ENCODE measurements around the gene F2RL3. TPM values are rescaled to one million over a fixed set of nuclear protein-coding genes. Genes with fewer than 3 reads are reported as not detected.
A peak's percentile ranks its signal among the peaks of the same experiment; 100 is the strongest.
"Not testable (repeated sequence)": the region's sequence is repeated elsewhere in the genome, so short reads cannot be mapped to it uniquely, and the experiment has no call there.

Gene F2RL3
- polyA plus RNA-seq (2013, experiment 1 of 2; ENCODE audit: insufficient read length), result 0.04 TPM
- not detected for polyA plus RNA-seq (2013, experiment 2 of 2; ENCODE audit: insufficient read length)

DNA sequence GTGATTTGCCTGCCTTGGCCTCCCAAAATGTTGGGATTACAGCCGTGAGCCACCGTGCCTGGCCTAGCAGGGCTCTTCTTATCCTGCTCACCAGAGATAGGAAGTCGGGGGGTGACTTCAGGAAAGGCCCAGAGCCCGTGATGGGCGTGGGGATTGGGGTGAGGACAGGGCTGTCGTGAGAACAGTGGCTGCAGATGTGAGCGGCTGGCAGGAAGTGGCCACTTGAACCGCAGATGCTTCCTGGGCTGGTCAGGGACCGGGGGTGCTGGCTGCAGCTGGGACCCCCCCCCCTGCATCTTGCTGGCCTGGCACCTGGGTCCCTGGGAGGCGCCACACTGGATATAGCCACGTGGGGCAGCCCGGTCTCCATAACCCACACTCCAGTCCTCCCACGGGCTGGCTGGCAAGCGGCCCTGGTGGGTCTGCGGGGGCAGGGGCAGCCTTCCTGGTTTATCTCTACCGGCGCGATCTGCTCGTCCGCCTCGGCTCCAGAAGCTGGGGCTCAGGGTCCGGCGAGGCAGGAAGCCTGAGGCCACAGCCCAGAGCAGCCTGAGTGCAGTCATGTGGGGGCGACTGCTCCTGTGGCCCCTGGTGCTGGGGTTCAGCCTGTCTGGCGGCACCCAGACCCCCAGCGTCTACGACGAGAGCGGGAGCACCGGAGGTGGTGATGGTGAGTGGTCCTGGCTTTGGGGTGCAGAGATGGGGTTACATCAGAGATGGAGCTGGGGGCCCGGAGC is at the start of gene F2RL3:
F2RL3 (plus strand) TSS at position 371 of the 737 bp plus-strand sequence; CDS start at position 562, 191 bp downstream.
- DNase-seq, result peak; percentile 14

GRCh38 chr19:16841391-16841926 is 47.3 kb upstream of the F2RL3 start:
- DNase-seq, result no peak

- DNase-seq, result no peak
These were observed 41.9 kb upstream of the F2RL3 start for GRCh38 chr19:16846901-16847300.

DNA sequence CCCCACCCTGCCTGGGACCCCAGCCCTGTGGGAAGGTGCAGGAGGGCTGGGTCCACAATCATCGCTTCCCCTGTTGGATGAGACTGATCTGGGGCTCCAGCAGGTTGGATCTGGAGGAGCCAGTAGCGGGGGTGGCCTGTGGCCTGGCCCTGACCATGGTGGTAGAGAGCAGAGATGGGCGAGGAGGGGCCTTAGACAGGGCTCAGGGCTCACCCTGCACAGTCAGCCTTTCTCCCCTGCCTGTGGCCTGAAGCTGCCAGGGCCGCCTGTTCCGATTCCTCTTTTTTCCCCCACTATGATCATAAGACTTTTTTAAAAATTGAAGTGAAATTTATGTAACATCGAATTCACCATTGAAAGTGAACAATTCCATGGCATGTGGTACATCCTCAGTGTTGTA is 41.4 kb upstream of the F2RL3 start:
- no peak for DNase-seq

DNA sequence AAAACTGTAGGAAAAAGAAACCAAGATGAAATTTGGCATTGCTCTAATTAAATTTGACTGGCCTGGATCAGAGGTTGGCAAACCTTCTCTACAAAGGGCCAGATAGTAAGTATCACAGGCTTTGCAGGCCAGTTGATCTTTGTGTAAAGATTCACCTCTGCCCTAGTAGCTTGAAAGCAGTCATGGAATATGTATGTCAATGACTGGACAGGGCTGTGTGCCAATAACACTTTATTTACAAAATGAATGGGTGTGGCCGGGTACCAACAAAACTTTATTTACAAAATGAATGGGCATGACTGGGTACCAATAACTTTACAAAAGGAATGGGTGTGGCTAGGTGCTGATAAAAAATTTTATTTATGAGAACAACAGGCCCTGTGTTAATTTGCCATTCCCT is 39.6 kb upstream of the F2RL3 start:
- no peak for DNase-seq

GRCh38 chr19:16850133-16850532 is 38.7 kb upstream of the F2RL3 start:
- no peak for DNase-seq

- no peak for DNase-seq
These were observed 37.6 kb upstream of the F2RL3 start for GRCh38 chr19:16851031-16851712.

DNA sequence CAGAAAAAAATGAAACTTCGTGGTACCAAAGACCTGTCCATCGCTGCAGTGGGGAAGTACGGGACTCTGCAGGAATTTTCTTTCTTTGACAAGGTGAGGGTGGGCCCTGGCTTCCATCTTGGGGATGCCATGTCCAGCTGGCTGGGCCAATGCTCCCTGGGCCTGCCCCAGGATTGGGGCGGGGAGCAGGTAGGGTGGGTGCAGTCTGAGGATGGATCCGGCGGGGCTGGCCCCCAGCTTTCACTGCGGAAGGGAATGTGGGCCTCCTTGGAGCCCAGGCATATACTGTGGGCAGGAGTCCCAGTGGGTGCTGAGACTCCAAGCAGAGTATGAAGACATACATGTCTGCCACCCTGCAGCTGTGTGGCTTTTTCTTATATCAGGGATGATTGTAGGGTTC is 35.7 kb upstream of the F2RL3 start:
- no peak for DNase-seq

- DNase-seq, result no peak
These were observed 32.7 kb upstream of the F2RL3 start for GRCh38 chr19:16856091-16856490.

DNA sequence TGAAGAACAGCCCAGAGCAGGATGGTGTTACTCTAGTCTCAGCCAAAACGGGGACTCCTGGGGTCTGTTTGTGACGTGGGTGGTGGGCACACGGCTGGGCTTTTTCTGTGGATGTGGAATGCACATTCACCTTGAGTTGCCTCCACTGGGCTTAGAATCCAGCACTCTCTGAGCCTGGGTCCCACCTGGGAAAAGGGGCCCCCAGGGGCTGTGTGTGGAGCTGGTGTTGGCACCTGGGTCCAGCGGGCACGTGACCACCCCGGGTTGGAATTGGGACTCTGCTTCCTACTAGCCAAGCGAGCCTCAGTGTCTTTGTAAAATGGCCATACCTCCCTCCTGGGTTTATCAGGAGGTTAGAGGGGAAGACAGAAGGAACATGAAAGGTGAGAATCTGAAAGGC is 29.2 kb upstream of the F2RL3 start:
- no peak for DNase-seq

DNA sequence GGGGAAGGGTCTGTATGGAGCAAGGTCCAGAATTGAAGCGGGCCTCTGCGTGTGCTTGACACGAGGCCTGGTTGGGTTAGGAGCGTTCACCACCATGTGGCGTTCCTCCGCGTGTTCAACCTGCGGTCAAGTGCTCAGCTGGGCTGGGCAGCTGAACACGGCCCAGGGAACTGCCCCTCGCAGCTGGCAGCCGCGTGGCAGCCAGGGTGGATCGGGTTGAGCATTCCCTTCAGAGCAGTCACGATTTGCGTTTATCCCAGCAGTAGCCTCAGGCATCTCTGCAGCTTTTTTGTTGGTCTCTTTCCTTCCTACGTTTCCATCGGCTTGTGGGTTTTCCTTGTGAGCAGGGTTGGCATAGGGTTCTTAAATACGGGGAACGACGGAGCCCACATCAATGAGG is 28.7 kb upstream of the F2RL3 start:
- no peak for DNase-seq

DNA sequence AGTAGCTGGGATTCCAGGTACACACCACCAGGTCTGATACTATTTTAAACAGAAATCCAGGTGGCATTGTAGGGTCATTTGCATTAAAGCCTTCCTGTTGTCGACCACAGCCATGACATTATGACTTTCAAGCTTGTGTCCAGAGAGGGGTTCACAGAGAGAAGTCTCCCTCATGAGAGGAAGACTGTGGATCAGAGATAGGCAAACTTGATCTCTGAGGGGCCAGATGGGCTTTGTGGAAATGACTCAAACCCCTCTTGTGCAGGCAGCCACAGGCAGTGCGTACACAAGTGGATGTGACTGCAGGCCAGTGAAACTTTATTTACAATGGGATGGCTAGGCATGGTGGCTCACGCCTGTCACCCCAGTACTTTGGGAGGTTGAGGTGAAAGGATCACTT is 27.8 kb upstream of the F2RL3 start:
- no peak for DNase-seq

GRCh38 chr19:16861834-16862233 is 27.0 kb upstream of the F2RL3 start:
- no peak for DNase-seq

DNA sequence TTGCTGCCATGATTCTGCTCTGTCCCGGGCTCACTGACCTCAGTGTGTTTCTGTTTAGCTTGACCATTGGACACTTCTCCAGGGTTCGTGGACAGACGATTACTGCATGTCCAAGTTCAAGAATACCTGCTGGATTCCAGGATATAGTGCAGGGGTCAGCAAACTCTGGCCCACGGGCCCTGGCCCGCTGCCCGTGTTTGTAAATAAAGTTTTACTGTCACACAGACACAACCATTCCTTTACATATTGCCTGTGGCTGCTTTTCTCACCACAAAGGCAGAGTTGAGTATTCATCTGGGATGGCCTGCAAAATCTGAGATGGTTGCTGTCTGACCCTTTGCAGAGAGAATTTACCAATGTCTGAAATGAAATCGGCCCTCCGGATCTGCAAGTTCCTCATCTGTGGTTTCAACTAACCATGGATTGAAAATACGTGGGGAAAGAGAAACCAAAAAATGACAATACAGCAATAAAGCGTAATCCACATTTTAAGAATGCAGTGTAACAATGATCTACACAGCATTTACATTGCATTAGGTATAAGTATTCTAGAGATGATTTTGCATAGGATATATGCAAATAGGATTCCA is 25.9 kb upstream of the F2RL3 start:
- no peak for DNase-seq

DNA sequence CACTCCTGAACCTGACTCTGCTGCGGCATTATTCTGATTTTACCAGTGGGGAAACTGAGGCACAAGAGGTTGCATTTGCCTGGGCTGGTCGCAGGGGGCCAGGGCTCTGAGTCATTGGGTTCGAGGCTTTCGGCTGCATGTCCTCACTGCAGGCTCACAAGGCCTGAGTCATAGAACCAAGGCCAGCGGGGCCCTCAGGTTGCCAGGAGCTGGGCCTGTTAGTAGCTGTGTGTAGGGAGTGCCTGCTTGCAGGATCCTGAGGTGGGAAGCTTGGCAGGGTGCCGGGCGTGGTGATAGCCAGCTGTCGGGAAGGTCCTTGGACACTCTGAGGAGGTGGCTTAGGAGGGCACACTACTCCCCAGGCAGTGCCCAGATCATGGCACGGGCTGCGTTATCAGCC is 21.6 kb upstream of the F2RL3 start:
- DNase-seq, result no peak

DNA sequence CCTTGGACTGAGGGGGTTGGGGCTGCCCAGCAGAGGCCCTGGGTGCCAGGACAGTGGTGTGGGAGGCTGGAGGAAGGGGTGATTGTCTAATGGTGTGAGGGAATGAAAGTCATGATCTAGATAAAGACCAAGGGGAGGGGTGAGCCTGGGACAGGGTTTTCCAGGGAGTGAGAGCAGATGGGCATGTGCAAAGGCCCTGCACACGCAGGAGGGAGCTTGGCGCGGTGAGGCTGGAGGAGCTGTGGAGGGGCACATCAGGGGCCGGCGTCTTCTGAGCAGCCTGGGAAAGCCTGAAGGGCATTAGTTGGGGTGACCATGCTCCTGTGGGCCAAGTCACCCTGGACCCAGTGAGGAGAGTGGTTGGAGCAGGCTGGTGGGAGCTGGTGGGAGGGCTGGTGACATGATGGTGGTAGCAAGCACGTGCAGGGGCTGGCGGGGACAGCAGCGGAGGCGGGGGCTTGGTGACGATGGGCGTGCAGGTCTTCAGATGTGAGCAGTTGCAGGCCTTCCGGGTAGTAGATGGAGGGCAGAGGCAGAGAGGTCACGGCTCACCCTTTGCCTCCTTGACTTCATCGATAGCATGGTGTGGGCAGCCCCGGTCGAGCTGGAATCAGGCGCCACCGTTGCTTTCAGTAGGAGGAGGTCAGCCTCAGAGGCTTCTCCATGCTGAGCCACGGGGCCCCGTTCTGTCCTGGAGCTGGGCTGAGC is 20.2 kb upstream of the F2RL3 start:
- no peak for DNase-seq

DNA sequence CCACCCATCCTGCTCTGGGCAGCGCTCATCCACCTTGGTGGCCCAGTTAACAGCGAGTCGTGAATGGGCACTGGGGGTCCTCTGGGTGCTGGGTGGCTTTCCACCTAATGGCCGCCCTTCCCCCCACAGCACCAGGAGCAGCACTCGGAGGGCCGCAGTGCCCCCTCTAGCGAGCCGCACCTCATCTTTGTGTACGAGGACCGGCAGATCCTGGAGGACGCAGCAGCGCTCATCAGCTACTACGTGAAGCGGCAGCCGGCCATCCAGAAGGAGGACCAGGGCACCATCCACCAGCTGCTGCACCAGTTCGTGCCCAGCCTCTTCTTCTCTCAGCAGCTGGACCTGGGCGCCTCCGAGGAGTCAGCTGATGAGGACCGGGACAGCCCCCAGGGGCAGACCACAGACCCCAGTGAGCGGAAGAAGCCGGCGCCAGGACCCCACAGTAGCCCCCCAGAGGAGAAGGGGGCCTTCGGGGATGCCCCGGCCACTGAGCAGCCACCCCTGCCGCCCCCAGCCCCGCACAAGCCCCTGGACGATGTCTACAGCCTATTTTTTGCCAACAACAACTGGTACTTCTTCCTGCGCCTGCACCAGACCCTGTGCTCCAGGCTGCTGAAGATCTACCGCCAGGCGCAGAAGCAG is 19.3 kb upstream of the F2RL3 start:
- no peak for DNase-seq

GRCh38 chr19:16871871-16872270 is 16.9 kb upstream of the F2RL3 start:
- no peak for DNase-seq

DNA sequence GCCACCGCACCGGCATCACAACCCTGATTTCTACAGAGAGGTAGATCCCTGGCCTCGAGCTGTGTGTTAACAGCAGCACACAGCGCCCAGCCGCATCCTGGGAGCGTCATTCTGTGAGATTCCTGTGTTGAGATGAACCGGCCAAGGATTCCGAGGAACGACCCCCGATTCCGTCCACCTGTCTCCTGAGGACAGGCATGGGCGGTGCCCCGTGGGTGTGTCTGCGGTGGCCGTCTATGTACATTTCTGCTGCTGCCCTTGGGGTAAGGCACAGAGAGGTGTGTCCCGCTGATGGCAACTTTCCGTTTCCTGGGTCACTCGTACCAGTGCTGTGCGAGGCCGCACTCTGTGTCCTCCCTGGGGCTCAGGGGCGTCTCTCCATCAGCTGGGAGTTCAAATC is 16.1 kb upstream of the F2RL3 start:
- no peak for DNase-seq

DNA sequence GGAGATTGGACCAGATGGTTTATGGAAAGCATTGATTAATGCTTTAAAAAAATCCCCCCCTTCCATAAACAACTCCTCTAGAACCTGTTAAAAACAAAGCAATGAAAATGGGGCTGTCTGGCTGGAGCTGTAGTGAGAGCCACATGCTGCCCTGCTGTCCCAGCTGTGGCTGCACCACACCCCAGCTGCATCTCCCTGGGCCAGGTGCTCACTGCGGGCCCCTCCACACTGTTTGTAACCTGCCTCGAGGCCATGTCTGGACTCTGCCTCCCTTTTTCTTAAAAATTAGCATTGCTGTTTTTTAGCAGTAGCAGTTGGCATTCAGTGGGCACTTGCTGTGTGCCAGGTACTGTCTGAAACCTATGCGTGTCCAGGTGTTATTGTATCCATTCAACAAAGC is 15.2 kb upstream of the F2RL3 start:
- DNase-seq, result no peak

DNA sequence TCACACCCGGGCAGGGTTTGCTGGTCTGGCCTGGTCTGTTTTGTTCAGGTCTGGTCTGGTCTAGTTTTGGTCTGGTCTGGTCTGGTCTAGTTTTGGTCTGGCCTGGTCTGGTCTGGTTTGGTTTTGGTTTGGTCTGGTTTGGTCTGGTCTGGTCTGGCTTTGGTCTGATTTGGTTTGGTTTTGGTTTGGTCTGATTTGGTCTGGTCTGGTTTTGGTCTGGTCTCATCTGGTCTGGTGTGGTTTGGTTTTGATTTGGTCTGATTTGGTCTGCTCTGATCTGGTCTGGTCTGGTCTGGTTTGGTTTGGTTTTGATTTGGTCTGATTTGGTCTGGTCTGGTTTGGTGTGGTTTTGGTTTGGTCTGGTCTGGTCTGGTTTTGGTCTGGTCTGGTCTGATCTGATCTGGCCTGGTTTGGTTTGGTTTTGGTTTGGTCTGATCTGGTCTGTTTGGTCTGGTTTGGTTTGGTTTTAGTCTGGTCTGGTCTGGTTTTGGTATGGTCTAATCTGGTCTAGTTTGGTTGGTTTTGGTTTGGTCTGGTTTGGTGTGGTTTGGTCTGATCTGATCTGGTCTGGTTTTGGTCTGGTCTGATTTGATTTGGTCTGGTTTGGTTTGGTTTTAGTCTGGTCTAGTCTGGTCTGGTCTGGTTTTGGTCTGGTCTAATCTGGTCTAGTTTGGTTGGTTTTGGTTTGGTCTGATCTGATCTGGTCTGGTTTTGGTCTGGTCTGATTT is 14.4 kb upstream of the F2RL3 start:
- DNase-seq, result no peak

DNA sequence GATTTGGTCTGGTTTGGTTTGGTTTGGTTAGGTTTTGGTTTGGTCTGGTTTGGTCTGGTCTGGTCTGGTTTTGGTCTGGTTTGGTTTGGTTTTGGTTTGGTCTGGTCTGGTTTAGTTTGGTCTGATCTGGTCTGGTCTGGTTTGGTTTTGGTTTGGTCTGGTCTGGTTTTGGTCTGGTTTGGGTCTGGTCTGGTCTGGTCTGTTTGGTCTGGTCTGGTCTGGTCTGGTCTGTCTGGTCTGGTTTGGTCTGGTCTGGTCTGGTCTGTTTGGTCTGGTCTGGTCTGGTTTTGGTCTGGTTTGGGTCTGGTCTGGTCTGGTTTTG is 13.9 kb upstream of the F2RL3 start:
- not testable (repeated sequence) for DNase-seq
